Lung (tissue), 4 donors: ENCODE data around the gene ADRB2. TPM values are rescaled to one million over a fixed set of nuclear protein-coding genes. Genes with fewer than 3 reads are reported as not detected.

Source experiments
- polyA plus RNA-seq, 2 donors: library from polyadenylated mRNA; stranded (reverse); fragments of 200-250 nt; gene quantifications; one replicate each; pipeline ENCODE4 v1.2.1, GENCODE V29; 2013
- total RNA-seq, 2 donors: library from RNA; depleted of rRNA in 1 of 2; stranded (reverse); fragments of >200 nt in 1 of 2; gene quantifications; one replicate each; pipeline ENCODE4 v1.2.1, GENCODE V29; 2014 to 2021
- donor health status: Bipolar disorder and iron deficiency.
- donor health status: healthy.
- donor health status: DM: yes; HTN: yes; CAD: no.

Gene ADRB2
- total and polyA plus RNA-seq, 4 donors = 3.5 to 18.4 (median 9.5) TPM

Other genes starting within 250 kb of the ADRB2 start
- gene HTR4, start 172.1 kb upstream of the ADRB2 start, total RNA-seq = under 1 TPM; 0.17 to 0.18 TPM
- gene HTR4, start 172.1 kb upstream of the ADRB2 start, polyA plus RNA-seq = not detected
- gene SH3TC2, start 236.5 kb downstream of the ADRB2 start, total RNA-seq = 1 to 10 TPM in 1 of 2 donors, under 1 TPM in 1; 0.46 to 3.3 TPM
- under 1 TPM; 0.28 to 0.81 TPM for gene SH3TC2, start 236.5 kb downstream of the ADRB2 start, polyA plus RNA-seq